Measurements from ENCODE around the gene FAM13A.

- no peak for TF ChIP-seq CTCF (IDR thresholded peaks at IDR 0.05)
- TF ChIP-seq POLR2A (IDR thresholded peaks at IDR 0.05), result no peak
Measured at GRCh38 chr4:88964450-88964849, 92.5 kb downstream of the FAM13A start.

Data from esophagus squamous epithelium (tissue), 4 donors.